K562 (cell line): ENCODE results near the gene PRAC1. TPM values are rescaled to one million over a fixed set of nuclear protein-coding genes. Genes with fewer than 3 reads are reported as not detected.

Experiments
- ATAC-seq: fragments of 200-7000 bp; cut with Tn5 transposase; 3 replicates; pipeline ENCODE4 v1.9.1; 2020; ENCODE audit warnings: moderate library complexity
- BruUV-seq: library from RNA; stranded (reverse); fragments of 400-500 nt; replicated peaks from 2 replicates; lab custom pipeline; 2021; lab: Mats Ljungman, UMichigan
- CTCF ChIA-PET: fragments of 300-600 bp; formaldehyde crosslinking; extraction: SDS; loops from one replicate; lab custom pipeline; 2021; ENCODE audit warnings: low intra/inter-chr PET ratio; lab: Yijun Ruan, JAX
- POLR2A ChIA-PET: fragments of 300-600, 350-650 bp; sonication (Branson Sonifier 250); formaldehyde crosslinking; extraction: SDS; loops from one replicate; lab custom pipeline; 2021; ENCODE audit warnings: antibody characterized with exemption, inconsistent platforms; lab: Yijun Ruan, JAX
- DNase-seq, 4 experiments: peaks; one replicate each; pipeline versions ENCODE4 v3.0.0 to v3.0.0-alpha.2; 2011 to 2018; ENCODE audit warnings: low spot score in 3 of 4, mixed read lengths in 3 of 4; ENCODE audit errors: extremely low read depth in 1 of 4
- FAIRE-seq: peaks from 2 replicates; lab custom pipeline; 2011; peaks lifted over from hg19 to GRCh38; lab: Jason Lieb, UNC
- H2AFZ ChIP-seq: 2 replicates; pipeline ENCODE4 v1.6.0; 2011; ENCODE audit warnings: low read depth, low read length, control low read depth, inconsistent platforms
- H3K27ac ChIP-seq: fragments of 200-600 bp; 3 replicates; pipeline ENCODE4 v1.8.0; 2011; ENCODE audit warnings: low read depth, mild to moderate bottlenecking, control low read depth, inconsistent platforms, low read length, moderate library complexity, mixed read lengths; ENCODE audit errors: extremely low read depth
- H3K27me3 ChIP-seq, 2 experiments: fragments of 300-600 bp in 1 of 2; 2 replicates in 1 of 2; 3 replicates in 1 of 2; pipeline versions ENCODE4 v1.6.0 to v1.8.0; 2011; ENCODE audit warnings: inconsistent platforms in 2 of 2, low read length in 2 of 2, mild to moderate bottlenecking in 1 of 2, mixed read lengths in 1 of 2, moderate library complexity in 1 of 2; ENCODE audit not compliant: control insufficient read depth in 2 of 2, insufficient read depth in 2 of 2
- H3K36me3 ChIP-seq: fragments of 300-600 bp; 3 replicates; pipeline ENCODE4 v1.8.0; 2011; ENCODE audit warnings: mild to moderate bottlenecking, low read length, inconsistent platforms; ENCODE audit not compliant: control insufficient read depth, insufficient read depth
- H3K4me1 ChIP-seq, 2 experiments: fragments of 200-600 bp in 1 of 2; replicated peaks in 1 of 2; 2 replicates in 1 of 2; 3 replicates in 1 of 2; pipeline versions ENCODE4 v1.5.1 to v1.8.0; 2011; ENCODE audit warnings: inconsistent platforms in 2 of 2, low read length in 2 of 2, mild to moderate bottlenecking in 1 of 2, mixed read lengths in 1 of 2, moderate library complexity in 1 of 2; ENCODE audit not compliant: control insufficient read depth in 2 of 2, insufficient read depth in 2 of 2
- H3K4me2 ChIP-seq: 2 replicates; pipeline ENCODE4 v1.6.1; 2011; ENCODE audit warnings: low read length, control low read depth, inconsistent platforms, mixed read lengths; ENCODE audit not compliant: insufficient read depth
- H3K4me3 ChIP-seq: fragments of 200-600 bp; sonication (generic), shearing (Covaris generic); 2 replicates; pipeline ENCODE4 v1.5.1; 2016; ENCODE audit warnings: control low read depth, inconsistent platforms
- H3K79me2 ChIP-seq: fragments of 200-600 bp; 3 replicates; pipeline ENCODE4 v1.8.0; 2011; ENCODE audit warnings: low read length, inconsistent platforms; ENCODE audit not compliant: control insufficient read depth, insufficient read depth
- H3K9ac ChIP-seq, 2 experiments: 2 replicates each; pipeline versions ENCODE4 v1.6.0 to v1.6.1; 2011; ENCODE audit warnings: low read depth in 2 of 2, low read length in 2 of 2, control low read depth in 1 of 2, inconsistent platforms in 1 of 2, mild to moderate bottlenecking in 1 of 2, mixed read lengths in 1 of 2; ENCODE audit not compliant: insufficient read depth in 1 of 2
- H3K9me1 ChIP-seq: one replicate; pipeline ENCODE4 v1.6.0; 2011; ENCODE audit warnings: inconsistent platforms, mild to moderate bottlenecking, low read length, moderate library complexity; ENCODE audit not compliant: control insufficient read depth, insufficient read depth
- H3K9me3 ChIP-seq: replicated peaks from 2 replicates; pipeline ENCODE4 v1.5.1; 2011; ENCODE audit warnings: low read depth, low read length, inconsistent platforms; ENCODE audit not compliant: control insufficient read depth, insufficient read depth
- H4K20me1 ChIP-seq: replicated peaks from 2 replicates; pipeline ENCODE4 v1.6.1; 2011; ENCODE audit warnings: low read length, inconsistent platforms, mixed read lengths; ENCODE audit not compliant: control insufficient read depth, insufficient read depth
- CBX2 ChIP-seq: fragments of 200-600 bp; sonication (generic); IDR thresholded peaks from one replicate; pipeline ENCODE4 v1.6.1; 2012; ENCODE audit warnings: mild to moderate bottlenecking, low read length, inconsistent platforms; ENCODE audit not compliant: insufficient read depth, poor library complexity, severe bottlenecking
- CBX8 ChIP-seq: fragments of 200-600 bp; sonication (generic); IDR thresholded peaks from 2 replicates; pipeline ENCODE4 v1.6.1; 2012; ENCODE audit warnings: borderline replicate concordance, mixed run types, low read depth, mild to moderate bottlenecking, moderate library complexity, mixed read lengths, low read length, control low read depth, inconsistent platforms; ENCODE audit not compliant: poor library complexity, severe bottlenecking; ENCODE audit errors: extremely low read depth
- CEBPG ChIP-seq, 3 experiments: fragments of 200-800 bp in 1 of 3; sonication (Bioruptor generic) in 1 of 3; sonication (generic) in 1 of 3; formaldehyde crosslinking in 1 of 3; IDR thresholded peaks in 2 of 3; conservative IDR thresholded peaks in 1 of 3; 2 replicates each; pipeline versions ENCODE4 v1.6.1 to v1.8.0; 2016 to 2022; ENCODE audit warnings: missing compliant biosample characterization in 2 of 3, missing genetic modification characterization in 2 of 3, mild to moderate bottlenecking in 1 of 3, missing genetic modification reagents in 1 of 3
- CREB5 ChIP-seq: fragments of 250-450 bp; sonication (Bioruptor Pico); IDR thresholded peaks from 2 replicates; pipeline ENCODE4 v1.5.0; 2020; ENCODE audit warnings: mild to moderate bottlenecking
- ERF ChIP-seq: fragments of 450-650 bp; formaldehyde crosslinking; IDR thresholded peaks from 2 replicates; pipeline ENCODE4 v1.4.0; 2020; ENCODE audit warnings: mild to moderate bottlenecking, mixed read lengths
- GTF2A2 ChIP-seq: IDR thresholded peaks from 2 replicates; pipeline ENCODE4 v1.6.1; 2016; ENCODE audit warnings: mild to moderate bottlenecking, missing genetic modification characterization, missing compliant biosample characterization
- KDM5B ChIP-seq: fragments of 200-600 bp; sonication (generic); IDR thresholded peaks from 2 replicates; pipeline ENCODE4 v1.6.1; 2012; ENCODE audit warnings: low read depth, mild to moderate bottlenecking, moderate library complexity, low read length, control low read depth, inconsistent platforms; ENCODE audit not compliant: insufficient replicate concordance
- PTRF ChIP-seq: fragments of 450-650 bp; IDR thresholded peaks from 2 replicates; pipeline ENCODE4 v1.6.1; 2016; ENCODE audit warnings: mild to moderate bottlenecking, missing genetic modification characterization, missing compliant biosample characterization
- ZFP36 ChIP-seq: fragments of 150-350 bp; IDR thresholded peaks from 2 replicates; pipeline ENCODE4 v1.6.1; 2018; ENCODE audit warnings: low read length, low read depth; ENCODE audit not compliant: partially characterized antibody
- ZNF212 ChIP-seq: fragments of 450-650 bp; formaldehyde crosslinking; IDR thresholded peaks from 2 replicates; pipeline ENCODE4 v1.4.0; 2020; ENCODE audit warnings: mild to moderate bottlenecking
- WGBS: fragments of 100-300 bp; shearing (Covaris generic); methylation state at CpG from one replicate; pipeline ENCODE4 v1.1.6; 2016; ENCODE audit warnings: low coverage, mixed read lengths; ENCODE audit not compliant: insufficient coverage; ENCODE audit errors: missing lambda C conversion rate; 5-methylcytosine and 5-hydroxymethylcytosine counted together
- in situ Hi-C: fragments of 300-500 bp; cut with MboI; formaldehyde crosslinking; loops from 4 replicates; pipeline ENCODE4 v1.15.0; 2018; ENCODE audit warnings: inconsistent platforms, mixed read lengths
- intact Hi-C: fragments of 100-400 bp; cut with micrococcal nuclease; formaldehyde crosslinking; loops from 2 replicates; pipeline ENCODE4 v1.14.2; 2022
- polyA plus RNA-seq, 8 experiments: library from polyadenylated mRNA; depleted of rRNA in 4 of 8; stranded (reverse) in 5 of 8; unstranded in 3 of 8; fragments of >200 nt; fragmentation: Nextera tagmentation in 2 of 8; fragmentation: Illumina TruSeq in 1 of 8; extraction: Ambion mirVana in 2 of 8; extraction: Trizol in 1 of 8; gene quantifications; 2 replicates each; pipeline versions ENCODE4 v1.2.1 to v1.2.3, GENCODE V29; 2011 to 2014; ENCODE audit warnings: inconsistent platforms in 1 of 8, missing spikeins in 1 of 8
- total RNA-seq, 7 experiments: library from RNA; depleted of rRNA in 6 of 7; stranded (reverse); fragments of >200 nt in 6 of 7; fragmentation: Illumina TruSeq in 2 of 7; extraction: Trizol in 2 of 7; gene quantifications; 2 replicates each; pipeline versions ENCODE4 v1.2.1 to v1.2.3, GENCODE V29; 2011 to 2021; ENCODE audit warnings: low replicate concordance in 1 of 7

PRAC1 gene
- total and polyA plus RNA-seq, 9 of the 15 experiments (the other 6 are each of a cell fraction or from before 2014, with no cell fraction given), result not detected

- H4K20me1 ChIP-seq, result peaks cover 3% of the 10 kb centered on the region; the same call in 1 of the 2 replicates
- H3K27ac ChIP-seq, result no peak overlapping the region
- POLR2A ChIA-PET, result interaction anchor here (0.7 to 1.3 kb wide), 2 partner anchors 13 to 18 kb away, joined by 3 to 4 read pairs; no protein-coding TSS in a partner anchor
- no peaks in the 10 kb centered on the region for H3K79me2 ChIP-seq
- H3K9me3 ChIP-seq, result no peaks in the 10 kb centered on the region
- intact Hi-C loops (no loop called here), in situ Hi-C loops (no loop called here)
- H3K27me3 ChIP-seq, result peaks cover 42 to 49% of the 10 kb centered on the region in 2 experiments
- WGBS, result 34% methylated on average over 22 of the region's 24 CpGs
- no peaks in the 10 kb centered on the region for H3K36me3 ChIP-seq
- ATAC-seq (no peak), DNase-seq (no peak), FAIRE-seq (no peak)
- H3K4me1 ChIP-seq, result peaks cover 0 to 12% of the 10 kb centered on the region in 2 experiments; a peak in 1 of 5 replicates
- no peaks in the 10 kb centered on the region for H3K9me1 ChIP-seq
- H3K4me2 ChIP-seq, result no peak overlapping the region
- no peak overlapping the region for H3K4me3 ChIP-seq
- no peak overlapping the region for H3K9ac ChIP-seq
- H2AFZ ChIP-seq, result no peak overlapping the region
- BruUV-seq, result no TSS peak
- CTCF ChIA-PET, result no interaction called here
- TF ChIP-seq ZNF212 (CRISPR knock-in tag), result no peak
- TF ChIP-seq ERF, result no peak
These were observed 4.0 kb downstream of the PRAC1 start for GRCh38 chr17:48718227-48718760.

DNA sequence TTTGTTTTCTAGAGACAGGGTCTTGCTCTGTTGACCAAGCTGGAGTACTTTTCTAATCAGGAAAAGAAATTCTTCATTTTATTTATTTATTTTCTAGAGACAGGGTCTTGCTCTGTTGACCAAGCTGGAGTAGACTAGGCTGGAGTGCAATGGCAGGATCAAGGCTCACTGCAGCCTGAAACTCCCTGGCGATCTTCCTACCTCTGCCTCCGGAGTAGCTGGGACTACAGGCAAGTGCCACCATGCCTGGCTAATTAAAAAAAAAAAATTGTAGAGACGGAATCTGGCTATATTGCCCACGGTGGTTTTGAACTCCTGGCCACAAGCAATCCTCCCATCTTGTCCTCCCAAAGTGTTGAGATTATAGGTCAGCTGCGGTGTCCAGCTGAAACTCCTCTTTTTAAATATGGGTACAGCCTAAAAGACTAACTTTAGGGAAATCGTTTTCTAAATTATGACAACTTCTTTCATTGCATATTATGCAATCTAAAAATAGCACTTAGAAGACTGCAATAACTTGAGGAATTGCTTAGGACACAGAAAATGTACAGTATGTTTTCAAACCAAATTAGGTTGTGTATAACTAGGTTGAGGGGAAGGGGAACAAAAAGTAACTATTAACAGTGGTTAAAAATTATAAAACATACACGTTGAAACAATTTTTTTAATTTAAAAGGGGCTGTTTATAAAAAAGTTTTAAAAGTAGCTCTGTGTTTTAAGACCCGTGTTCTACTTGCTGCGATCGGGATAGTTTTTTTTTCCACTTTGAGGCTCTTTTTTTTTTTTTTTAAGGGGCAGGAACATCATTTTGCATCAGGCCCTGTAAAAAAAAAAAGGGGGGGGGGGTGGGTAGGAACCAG lies 4.7 kb downstream of the PRAC1 start:
- H3K79me2 ChIP-seq, result no peaks in the 10 kb centered on the region
- peaks cover 39 to 46% of the 10 kb centered on the region in 2 experiments for H3K27me3 ChIP-seq
- H3K4me2 ChIP-seq, result no peak overlapping the region
- no peak overlapping the region for H3K4me3 ChIP-seq
- no peak overlapping the region for H2AFZ ChIP-seq
- ATAC-seq (no peak), DNase-seq (no peak), FAIRE-seq (no peak)
- H3K27ac ChIP-seq, result no peak overlapping the region
- in situ Hi-C loops, result no loop called here
- ChIA-PET POLR2A (interaction anchor here (0.7 to 1.3 kb wide), 3 partner anchors 9 to 18 kb away, joined by 3 to 4 read pairs (median 3); no protein-coding TSS in a partner anchor), CTCF (no interaction called here)
- peaks cover 0 to 12% of the 10 kb centered on the region in 2 experiments; a peak in 1 of 5 replicates for H3K4me1 ChIP-seq
- BruUV-seq, result no TSS peak
- intact Hi-C loops, result no loop called here
- no peaks in the 10 kb centered on the region for H3K9me1 ChIP-seq
- H4K20me1 ChIP-seq, result peaks cover 3% of the 10 kb centered on the region; the same call in 1 of the 2 replicates
- no peaks in the 10 kb centered on the region for H3K9me3 ChIP-seq
- H3K36me3 ChIP-seq, result no peaks in the 10 kb centered on the region
- H3K9ac ChIP-seq, result no peak overlapping the region
- WGBS, result 2% methylated on average over 10 of the region's 10 CpGs
- TF ChIP-seq PTRF (tag), result no peak
- peak; percentile 94 for TF ChIP-seq CBX2
- TF ChIP-seq KDM5B, result no peak
- peak; percentile 93 for TF ChIP-seq CBX8
- TF ChIP-seq ZFP36, result peak; percentile 12
- no peak for TF ChIP-seq CEBPG (CRISPR knock-in tag; IDR thresholded peaks at IDR 0.05)
- TF ChIP-seq CEBPG (tag; conservative IDR thresholded peaks at IDR 0.05 in 1 of 2, IDR thresholded peaks at IDR 0.05 in 1 of 2), result peak in 1 of 2 experiments; percentile 33; a peak in 2 of 4 replicates
- TF ChIP-seq CREB5 (CRISPR knock-in tag), result no peak
- TF ChIP-seq GTF2A2 (tag), result no peak
